ENCODE measurements around the gene SACM1L. TPM values are rescaled to one million over a fixed set of nuclear protein-coding genes. Genes with fewer than 3 reads are reported as not detected.

Gene SACM1L, protein sequence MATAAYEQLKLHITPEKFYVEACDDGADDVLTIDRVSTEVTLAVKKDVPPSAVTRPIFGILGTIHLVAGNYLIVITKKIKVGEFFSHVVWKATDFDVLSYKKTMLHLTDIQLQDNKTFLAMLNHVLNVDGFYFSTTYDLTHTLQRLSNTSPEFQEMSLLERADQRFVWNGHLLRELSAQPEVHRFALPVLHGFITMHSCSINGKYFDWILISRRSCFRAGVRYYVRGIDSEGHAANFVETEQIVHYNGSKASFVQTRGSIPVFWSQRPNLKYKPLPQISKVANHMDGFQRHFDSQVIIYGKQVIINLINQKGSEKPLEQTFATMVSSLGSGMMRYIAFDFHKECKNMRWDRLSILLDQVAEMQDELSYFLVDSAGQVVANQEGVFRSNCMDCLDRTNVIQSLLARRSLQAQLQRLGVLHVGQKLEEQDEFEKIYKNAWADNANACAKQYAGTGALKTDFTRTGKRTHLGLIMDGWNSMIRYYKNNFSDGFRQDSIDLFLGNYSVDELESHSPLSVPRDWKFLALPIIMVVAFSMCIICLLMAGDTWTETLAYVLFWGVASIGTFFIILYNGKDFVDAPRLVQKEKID
- total RNA-seq = 28.6 and 39.5 TPM in 2 replicates

DNA sequence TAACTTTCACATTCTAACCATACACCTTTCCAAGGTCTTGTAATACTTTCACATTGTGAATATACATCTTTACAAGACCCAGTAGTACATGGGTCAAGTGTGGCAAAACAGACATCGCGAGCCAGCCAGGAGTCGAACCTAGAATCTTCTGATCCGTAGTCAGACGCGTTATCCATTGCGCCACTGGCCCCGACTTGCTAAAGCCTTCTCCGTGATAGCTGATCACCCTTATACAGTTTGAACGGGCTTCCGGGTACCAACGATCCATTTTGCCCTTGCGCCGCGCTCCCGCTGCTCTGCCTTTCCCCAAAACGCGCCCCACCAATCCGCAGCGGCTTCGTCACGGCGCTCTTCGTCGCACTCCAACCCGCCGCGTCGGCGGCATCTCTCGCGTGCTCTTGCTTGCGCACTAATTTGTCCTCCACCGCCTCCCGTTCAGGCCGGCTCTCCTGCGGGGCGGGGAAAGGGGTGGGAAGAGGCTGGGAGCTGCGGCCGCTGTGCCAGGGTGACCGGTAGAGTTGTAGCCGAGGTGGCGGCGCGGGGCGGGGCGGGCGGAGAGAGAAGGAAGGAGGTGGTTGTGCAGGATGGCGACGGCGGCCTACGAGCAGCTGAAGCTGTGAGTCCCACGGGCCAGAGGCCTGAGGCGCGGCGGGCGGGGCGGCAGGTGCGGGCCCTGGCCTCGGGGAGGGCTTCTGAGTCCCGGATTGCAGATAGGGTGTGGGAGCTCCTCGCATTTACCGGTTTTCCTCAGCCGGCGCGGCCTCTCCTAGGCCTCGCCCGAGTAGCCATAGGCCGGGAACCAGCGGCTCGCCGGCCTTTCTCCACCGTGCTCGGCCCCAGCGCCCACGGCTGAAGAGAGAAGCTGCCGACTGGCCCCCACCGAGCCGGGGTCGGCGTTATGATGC is at the start of gene SACM1L:
Gene SACM1L, plus strand, starts transcription at position 515 of the 905 bp plus-strand sequence. Its CDS starts 70 bp downstream, at position 585.
- Histone ChIP-seq H2AFZ (ENCODE audit: low read length) (peak within 1 kb of the TSS; percentile 62), H3K4me1 (ENCODE audit: insufficient read depth, low read length) (peaks cover 28% of the 10 kb centered on the region), H3K27me3 (ENCODE audit: insufficient read depth, low read length) (no peaks in the 10 kb centered on the region), H3K9me3 (ENCODE audit: low read depth, low read length) (no peaks in the 10 kb centered on the region), H3K36me3 (ENCODE audit: insufficient read depth, low read length) (peaks cover 11% of the 10 kb centered on the region), H3K4me3 (ENCODE audit: insufficient read depth, low read length) (peak within 1 kb of the TSS; percentile 88), H3K27ac (ENCODE audit: low read depth, low read length) (peak within 1 kb of the TSS; percentile 73), H3K79me2 (ENCODE audit: insufficient read depth, low read length) (peaks cover 49% of the 10 kb centered on the region), H4K20me1 (ENCODE audit: insufficient read depth, low read length) (peaks cover 27% of the 10 kb centered on the region), H3K4me2 (ENCODE audit: insufficient read depth, low read length) (peak within 1 kb of the TSS; percentile 91)
- peak; percentile 95 for DNase-seq (ENCODE audit: insufficient read length, low spot score, missing footprints)
- TF ChIP-seq, protein P1, sequence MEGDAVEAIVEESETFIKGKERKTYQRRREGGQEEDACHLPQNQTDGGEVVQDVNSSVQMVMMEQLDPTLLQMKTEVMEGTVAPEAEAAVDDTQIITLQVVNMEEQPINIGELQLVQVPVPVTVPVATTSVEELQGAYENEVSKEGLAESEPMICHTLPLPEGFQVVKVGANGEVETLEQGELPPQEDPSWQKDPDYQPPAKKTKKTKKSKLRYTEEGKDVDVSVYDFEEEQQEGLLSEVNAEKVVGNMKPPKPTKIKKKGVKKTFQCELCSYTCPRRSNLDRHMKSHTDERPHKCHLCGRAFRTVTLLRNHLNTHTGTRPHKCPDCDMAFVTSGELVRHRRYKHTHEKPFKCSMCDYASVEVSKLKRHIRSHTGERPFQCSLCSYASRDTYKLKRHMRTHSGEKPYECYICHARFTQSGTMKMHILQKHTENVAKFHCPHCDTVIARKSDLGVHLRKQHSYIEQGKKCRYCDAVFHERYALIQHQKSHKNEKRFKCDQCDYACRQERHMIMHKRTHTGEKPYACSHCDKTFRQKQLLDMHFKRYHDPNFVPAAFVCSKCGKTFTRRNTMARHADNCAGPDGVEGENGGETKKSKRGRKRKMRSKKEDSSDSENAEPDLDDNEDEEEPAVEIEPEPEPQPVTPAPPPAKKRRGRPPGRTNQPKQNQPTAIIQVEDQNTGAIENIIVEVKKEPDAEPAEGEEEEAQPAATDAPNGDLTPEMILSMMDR (IDR thresholded peaks at IDR 0.05; ENCODE audit: extremely low read depth, low read depth, low read length) = no peak

DNA sequence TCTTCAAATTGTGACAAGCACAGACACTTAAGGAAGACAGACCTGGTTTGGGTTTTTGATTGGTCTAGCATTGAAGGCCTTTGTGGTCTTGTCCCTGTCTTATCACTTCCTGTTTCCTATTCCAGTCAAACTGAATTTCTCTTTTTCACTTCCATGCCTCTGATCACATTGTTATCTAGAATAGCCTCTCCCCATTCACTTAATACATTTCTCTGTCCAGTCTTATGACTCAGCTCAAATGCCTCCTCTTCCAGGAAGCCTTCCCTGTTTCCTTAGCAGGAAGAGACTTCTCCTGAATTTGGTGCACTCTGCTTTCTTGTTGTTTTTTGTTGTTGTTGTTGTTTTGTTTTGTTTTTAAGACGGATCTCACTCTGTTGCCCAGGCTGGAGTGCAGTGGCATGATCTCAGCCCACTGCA is 49.1 kb upstream of the SACM1L start:
- Histone ChIP-seq H3K79me2 (ENCODE audit: insufficient read depth, low read length) (peaks cover 69% of the 10 kb centered on the region), H3K4me2 (ENCODE audit: insufficient read depth, low read length) (no peak overlapping the region)

DNA sequence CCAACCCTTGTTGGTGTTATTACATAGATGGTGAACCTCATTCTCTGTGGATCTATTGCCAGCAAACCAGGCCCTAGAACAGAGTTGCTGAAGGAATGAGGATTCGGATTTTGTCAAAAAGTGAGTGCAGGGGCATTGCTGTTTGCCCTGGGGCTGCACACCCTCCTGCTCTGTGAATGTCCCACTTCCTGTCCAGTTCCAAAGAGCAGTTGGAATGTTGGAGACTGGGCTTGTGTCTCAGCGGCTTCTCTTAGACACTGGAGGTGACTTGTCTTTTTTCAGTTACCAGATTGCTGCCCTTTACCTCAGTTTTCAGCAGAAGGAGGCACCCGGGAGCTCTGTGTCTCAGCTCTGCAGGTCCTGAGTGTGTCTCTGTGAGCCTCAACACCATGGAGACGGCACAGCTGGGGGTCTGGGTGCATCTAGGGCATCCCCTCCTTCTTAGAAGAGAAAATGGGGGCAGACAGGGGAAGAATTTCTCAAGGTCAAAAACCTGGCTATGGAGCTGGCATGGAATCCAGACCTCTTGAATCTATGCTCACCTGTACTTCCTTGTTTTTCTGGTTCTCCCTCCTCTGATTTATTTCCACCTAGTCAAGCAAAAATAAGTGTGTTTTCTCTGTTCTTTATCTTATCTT is 48.4 kb upstream of the SACM1L start:
- H3K4me2 ChIP-seq (ENCODE audit: insufficient read depth, low read length) = no peak overlapping the region
- H3K4me1 ChIP-seq (ENCODE audit: insufficient read depth, low read length) = peaks cover 48% of the 10 kb centered on the region

More for the DNA sequence above, 49.1 kb upstream of the SACM1L start:
- DNase-seq (ENCODE audit: insufficient read length, low spot score, missing footprints) = no peak
- H2AFZ ChIP-seq (ENCODE audit: low read length) = no peak overlapping the region
- TF ChIP-seq, protein P1 (IDR thresholded peaks at IDR 0.05; ENCODE audit: extremely low read depth, low read depth, low read length) = no peak
- H3K36me3 ChIP-seq (ENCODE audit: insufficient read depth, low read length) = peaks cover 8% of the 10 kb centered on the region
- no peaks in the 10 kb centered on the region for H4K20me1 ChIP-seq (ENCODE audit: insufficient read depth, low read length)
- H3K4me1 ChIP-seq (ENCODE audit: insufficient read depth, low read length) = peaks cover 46% of the 10 kb centered on the region
- H3K27me3 ChIP-seq (ENCODE audit: insufficient read depth, low read length) = no peaks in the 10 kb centered on the region
- H3K4me3 ChIP-seq (ENCODE audit: insufficient read depth, low read length) = no peak overlapping the region
- H3K9me3 ChIP-seq (ENCODE audit: low read depth, low read length) = no peaks in the 10 kb centered on the region
- H3K27ac ChIP-seq (ENCODE audit: low read depth, low read length) = peak overlapping the region; percentile 42

More for the DNA sequence above, 48.4 kb upstream of the SACM1L start:
- TF ChIP-seq, protein P1 (IDR thresholded peaks at IDR 0.05; ENCODE audit: extremely low read depth, low read depth, low read length) = no peak
- Histone ChIP-seq H4K20me1 (ENCODE audit: insufficient read depth, low read length) (no peaks in the 10 kb centered on the region), H3K27ac (ENCODE audit: low read depth, low read length) (peak overlapping the region; percentile 47), H3K4me3 (ENCODE audit: insufficient read depth, low read length) (no peak overlapping the region), H2AFZ (ENCODE audit: low read length) (no peak overlapping the region), H3K27me3 (ENCODE audit: insufficient read depth, low read length) (no peaks in the 10 kb centered on the region), H3K9me3 (ENCODE audit: low read depth, low read length) (no peaks in the 10 kb centered on the region), H3K36me3 (ENCODE audit: insufficient read depth, low read length) (peaks cover 8% of the 10 kb centered on the region), H3K79me2 (ENCODE audit: insufficient read depth, low read length) (peaks cover 71% of the 10 kb centered on the region)
- no peak for DNase-seq (ENCODE audit: insufficient read length, low spot score, missing footprints)

Data from osteoblast (primary cell).